T47D (cell line): ENCODE data around the gene CDC25B.

Experiments used
- DNase-seq, 2 experiments: peaks; one replicate each; pipeline versions ENCODE4 v3.0.0 to v3.0.0-alpha.2; 2011 to 2012; ENCODE audit warnings: low read depth in 1 of 2, low spot score in 1 of 2
- JUND ChIP-seq: IDR thresholded peaks from 2 replicates; pipeline ENCODE4 v1.6.1; 2012; ENCODE audit warnings: low read depth
- in situ Hi-C: cut with HindIII; loops from 2 replicates; pipeline ENCODE4 v1.10.0; 2016; ENCODE audit warnings: low sequenced_read_pairs, low pct_unique_long_range_greater_than_20kb

The CDC25B gene

DNA sequence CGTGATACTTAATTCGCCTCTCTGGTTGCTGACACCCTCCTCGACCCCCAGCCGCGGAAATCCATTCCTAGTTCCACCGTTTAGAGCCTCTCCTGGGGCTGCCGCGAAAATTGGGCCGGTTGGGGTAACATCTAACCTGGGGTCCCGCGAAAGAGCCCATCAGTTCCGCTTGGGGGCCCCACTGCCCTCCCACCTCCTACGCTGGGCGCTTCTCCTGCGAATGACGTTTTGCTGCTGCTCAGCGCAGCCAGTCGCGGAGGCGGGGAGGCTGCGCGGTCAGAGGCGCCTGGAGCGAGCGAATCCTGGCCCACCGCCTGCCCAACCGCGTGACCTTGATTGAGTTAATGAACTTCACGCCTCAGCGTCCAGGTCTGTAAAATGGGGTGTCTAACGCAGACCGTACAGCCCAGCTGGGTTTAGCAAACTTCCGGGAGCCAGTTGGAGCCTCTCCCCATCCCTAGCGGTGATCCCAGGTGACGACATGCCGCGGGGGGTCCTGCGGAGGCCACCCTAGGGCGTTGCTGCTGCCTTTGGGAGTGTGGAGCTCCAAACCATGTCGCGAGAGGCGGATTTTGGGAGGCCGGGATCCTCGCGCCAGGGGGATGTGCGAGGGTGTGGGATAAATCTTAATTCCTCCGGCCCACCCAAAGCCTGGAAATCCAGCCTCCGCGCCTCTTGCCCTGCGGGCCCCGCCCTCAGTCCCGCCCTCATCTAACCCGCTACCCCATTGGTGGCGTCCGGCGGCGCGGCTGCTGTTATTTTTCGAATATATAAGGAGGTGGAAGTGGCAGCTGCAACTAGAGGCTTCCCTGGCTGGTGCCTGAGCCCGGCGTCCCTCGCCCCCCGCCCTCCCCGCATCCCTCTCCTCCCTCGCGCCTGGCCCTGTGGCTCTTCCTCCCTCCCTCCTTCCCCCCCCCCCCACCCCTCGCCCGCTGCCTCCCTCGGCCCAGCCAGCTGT lies at the start of gene CDC25B:
CDC25B (plus strand) TSS at position 800 of the 958 bp plus-strand sequence. CDS start 222 bp downstream, outside the sequence.
- TF ChIP-seq JUND: no peak
- in situ Hi-C loops: no loop called here
- DNase-seq: peak; percentile 92 to 95

DNA sequence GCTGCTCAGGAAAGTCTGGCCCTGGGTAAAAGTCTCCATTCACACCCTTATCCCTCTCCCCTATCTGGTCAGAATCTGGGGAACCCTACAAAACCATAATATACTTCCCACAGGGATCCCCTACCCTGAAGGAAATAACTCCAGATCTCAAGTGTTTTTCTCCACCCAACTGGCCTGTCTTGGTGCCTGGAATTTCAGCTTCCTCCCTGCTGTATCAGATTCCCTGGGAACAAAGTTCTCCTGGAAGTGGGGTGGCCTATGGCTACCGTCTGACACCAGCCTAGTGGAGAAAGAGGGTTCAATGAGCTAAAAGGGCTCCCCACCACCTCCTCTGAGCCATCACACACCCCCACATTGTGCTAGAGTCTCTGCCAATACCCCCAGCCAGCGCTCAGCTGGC lies 48.6 kb upstream of the CDC25B start:
- in situ Hi-C loops: no loop called here
- DNase-seq: no peak

DNA sequence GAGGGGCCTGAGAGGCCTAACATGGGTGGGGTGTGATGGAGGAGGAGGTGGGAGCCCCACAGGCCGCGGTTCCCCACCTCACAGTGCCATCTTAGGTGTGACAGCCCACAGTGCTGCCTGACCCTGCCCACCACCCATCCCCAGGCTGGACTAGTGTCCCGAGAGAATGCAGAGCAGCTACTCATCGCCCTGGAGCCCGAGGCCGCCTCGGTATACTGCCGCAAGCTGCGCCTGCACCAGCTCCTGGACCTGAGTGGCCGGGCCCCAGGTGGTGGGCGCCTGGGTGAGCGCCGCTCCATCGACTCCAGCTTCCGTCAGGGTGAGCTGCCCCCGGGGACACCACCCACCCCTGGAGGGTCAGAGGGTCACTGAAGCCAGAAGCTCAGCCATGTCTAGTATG lies 48.0 kb upstream of the CDC25B start:
- TF ChIP-seq JUND: no peak
- in situ Hi-C loops: no loop called here
- DNase-seq: no peak

More for the DNA sequence above, 48.6 kb upstream of the CDC25B start:
- TF ChIP-seq JUND: no peak

DNA sequence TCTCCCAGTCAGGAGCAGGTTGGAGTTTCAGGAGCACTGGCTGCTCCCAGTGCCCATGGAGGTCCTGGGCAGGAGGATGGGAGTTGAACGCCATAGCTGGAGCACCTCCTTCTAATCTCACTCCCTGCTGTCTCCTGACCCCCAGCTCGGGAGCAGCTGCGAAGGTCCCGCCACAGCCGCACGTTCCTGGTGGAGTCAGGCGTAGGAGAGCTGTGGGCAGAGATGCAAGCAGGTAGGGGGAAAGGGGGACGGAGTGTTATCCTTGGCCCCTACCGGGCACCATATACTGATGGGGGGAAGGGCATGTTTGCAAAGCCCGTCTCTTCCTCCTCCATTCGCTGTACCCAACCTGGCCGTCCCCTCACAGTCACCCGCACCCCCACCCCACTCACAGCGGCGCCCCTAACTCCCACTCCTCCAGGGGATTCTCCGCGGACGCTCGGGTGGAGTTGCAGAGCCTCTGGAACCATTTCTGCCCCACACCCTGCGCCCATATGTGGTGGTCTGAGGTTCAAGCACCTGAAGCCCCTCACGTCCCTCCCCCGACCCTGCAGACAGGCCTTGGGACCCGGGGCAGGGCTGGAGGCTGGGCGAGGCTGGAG lies 46.9 kb upstream of the CDC25B start:
- no peak for TF ChIP-seq JUND
- no peak for DNase-seq
- in situ Hi-C loops: no loop called here

DNA sequence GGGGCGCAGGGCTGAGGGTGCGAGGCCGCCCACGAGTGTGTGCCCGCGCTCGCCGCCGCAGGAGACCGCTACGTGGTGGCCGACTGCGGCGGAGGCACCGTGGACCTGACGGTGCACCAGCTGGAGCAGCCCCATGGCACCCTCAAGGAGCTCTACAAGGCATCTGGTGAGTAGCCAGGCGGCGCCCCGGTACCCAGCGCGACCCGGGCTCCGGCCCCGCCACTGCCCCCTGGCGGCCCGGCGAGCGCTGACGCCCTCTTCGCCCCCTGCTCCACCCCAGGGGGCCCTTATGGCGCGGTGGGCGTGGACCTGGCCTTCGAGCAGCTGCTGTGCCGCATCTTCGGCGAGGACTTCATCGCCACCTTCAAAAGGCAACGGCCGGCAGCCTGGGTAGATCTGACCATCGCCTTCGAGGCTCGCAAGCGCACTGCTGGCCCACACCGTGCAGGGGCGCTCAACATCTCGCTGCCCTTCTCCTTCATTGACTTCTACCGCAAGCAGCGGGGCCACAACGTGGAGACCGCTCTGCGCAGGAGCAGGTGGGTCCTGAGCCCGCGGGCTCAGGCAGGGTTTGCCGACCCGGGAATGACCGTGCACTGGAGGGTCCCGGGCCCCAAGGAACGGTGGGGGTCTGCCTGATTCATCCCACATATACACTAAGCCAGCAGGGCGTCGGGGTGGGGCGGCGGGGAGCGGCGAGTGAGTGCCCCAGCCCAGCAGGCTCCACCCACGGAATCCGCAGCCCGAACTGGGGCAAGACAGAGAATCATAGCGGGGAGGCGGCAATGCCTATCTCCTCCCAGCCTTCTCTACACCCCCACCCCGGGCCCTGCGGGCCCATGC lies 46.2 kb upstream of the CDC25B start:
- no peak for TF ChIP-seq JUND
- in situ Hi-C loops: no loop called here
- no peak for DNase-seq

DNA sequence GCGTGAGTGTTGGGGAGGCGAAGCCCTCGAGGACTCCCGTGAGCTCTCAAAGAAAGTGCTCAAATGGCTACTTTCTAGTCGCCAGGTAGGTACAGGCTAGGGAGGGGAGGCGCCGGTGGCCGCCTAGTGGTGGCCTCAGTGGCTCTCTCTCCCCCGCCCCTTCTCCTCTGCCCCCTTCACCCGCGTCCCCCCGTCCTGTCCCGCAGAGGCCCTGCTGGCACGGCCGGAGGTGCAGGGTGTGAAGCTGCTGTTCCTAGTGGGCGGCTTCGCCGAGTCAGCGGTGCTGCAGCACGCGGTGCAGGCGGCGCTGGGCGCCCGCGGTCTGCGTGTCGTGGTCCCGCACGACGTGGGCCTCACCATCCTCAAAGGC lies 44.8 kb upstream of the CDC25B start:
- DNase-seq: no peak
- no peak for TF ChIP-seq JUND
- in situ Hi-C loops: no loop called here

DNA sequence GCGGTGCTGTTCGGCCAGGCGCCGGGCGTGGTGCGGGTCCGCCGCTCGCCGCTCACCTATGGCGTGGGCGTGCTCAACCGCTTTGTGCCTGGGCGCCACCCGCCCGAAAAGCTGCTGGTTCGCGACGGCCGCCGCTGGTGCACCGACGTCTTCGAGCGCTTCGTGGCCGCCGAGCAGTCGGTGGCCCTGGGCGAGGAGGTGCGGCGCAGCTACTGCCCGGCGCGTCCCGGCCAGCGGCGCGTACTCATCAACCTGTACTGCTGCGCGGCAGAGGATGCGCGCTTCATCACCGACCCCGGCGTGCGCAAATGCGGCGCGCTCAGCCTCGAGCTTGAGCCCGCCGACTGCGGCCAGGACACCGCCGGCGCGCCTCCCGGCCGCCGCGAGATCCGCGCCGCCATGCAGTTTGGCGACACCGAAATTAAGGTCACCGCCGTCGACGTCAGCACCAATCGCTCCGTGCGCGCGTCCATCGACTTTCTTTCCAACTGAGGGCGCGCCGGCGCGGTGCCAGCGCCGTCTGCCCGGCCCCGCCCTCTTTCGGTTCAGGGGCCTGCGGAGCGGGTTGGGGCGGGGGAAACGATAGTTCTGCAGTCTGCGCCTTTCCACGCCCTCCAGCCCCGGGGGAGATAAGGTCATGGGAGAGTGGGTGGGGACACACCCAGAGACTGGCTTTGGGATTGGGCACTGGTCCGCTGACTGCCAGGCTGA lies 44.3 kb upstream of the CDC25B start:
- no peak for TF ChIP-seq JUND
- no peak for DNase-seq
- in situ Hi-C loops: no loop called here

DNA sequence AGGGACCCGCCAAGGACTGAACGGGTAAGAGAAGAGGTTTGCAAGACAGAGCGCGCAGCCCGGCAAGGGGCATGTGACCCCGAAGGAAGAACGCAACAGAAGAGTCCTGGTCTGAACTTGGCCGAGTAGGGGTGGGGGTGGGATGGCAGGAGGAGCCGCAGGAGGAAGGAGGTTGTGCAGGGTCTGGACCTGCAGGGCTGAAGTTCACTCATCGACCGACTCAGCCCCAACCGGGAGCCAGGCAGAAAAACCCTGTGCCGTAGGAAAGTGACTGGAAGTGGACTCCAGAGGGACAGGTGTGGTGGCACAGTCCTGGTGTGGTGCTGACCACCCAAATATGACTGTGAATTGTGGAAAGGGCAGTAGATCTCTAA lies 43.7 kb upstream of the CDC25B start:
- in situ Hi-C loops: no loop called here
- no peak for DNase-seq

DNA sequence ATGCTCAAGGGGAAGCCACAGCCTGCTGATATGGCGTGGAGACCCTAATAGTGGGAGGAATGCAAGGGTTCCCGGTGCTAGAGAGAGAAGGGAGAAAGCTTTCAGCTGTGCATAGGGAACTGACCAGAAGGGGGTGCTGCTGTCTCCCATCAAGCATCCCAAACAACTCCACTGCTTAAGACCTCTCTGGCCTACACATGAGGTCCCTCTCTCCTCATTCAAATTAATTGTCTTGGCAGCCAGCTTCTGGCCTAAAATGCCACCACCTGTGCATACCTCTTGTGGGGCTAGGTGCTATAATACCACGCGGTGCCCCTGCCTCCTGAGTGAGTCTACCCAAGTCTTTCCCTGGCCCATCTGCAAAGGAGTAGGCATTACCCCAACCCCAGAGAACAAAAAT lies 43.0 kb upstream of the CDC25B start:
- peak; percentile 78 to 88 for DNase-seq
- in situ Hi-C loops: no loop called here
- TF ChIP-seq JUND: no peak

More for the DNA sequence above, 43.7 kb upstream of the CDC25B start:
- TF ChIP-seq JUND: no peak

DNA sequence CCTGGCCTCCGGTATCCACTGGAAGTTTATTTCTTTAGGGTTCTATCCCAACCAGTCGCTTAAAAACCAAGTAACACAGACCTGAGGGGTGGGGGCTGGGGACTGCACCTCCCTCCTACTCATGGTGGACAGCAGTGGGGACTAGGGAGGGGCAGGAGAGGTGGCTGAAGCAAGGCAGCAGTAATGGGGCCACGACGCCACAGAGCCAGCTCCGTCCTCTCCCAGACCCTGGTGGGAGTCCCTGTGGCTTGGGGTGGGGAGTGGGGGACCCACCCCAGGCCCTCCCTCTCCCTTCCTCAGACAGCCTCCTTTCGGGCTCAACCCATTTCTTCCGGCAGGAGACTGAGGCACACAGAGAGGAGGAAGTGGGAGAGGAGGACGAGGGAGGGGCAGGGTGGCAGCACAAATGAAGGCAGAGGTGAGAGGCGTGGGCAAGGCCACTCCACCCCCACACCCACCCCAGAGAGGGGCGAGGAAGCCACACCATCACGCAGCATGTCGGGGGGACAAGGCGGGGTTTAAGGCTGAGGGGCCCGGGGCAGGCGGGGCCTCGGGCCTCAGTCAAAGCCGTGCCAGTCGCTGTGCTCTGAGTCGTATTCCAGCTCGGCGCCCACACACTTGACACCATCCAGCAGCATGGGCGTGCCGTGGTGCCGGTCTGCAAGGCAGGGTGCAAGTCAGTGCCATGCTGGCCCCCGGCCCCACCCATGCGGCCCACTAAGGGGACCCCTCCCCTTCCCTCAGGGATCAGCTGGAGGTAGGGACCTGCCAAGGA lies 42.4 kb upstream of the CDC25B start:
- TF ChIP-seq JUND: no peak
- DNase-seq: no peak
- in situ Hi-C loops: no loop called here

DNA sequence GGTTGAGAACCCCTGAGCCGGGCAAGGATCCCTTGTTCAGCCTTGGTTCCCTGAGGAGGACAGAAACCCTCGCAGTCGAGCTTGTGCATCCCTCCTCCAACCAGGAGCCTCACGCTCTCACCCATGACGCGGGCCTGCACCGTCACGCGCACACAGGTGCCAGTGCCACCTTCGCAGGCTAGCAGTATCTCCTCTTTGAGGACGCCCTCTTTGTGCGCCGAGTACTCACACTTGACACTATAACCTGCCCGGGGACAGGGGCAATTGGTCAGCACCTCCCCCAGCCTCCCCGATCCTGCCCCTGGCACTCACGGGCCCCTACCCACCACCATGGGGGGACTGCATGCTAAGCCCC lies 41.9 kb upstream of the CDC25B start:
- in situ Hi-C loops: no loop called here

DNA sequence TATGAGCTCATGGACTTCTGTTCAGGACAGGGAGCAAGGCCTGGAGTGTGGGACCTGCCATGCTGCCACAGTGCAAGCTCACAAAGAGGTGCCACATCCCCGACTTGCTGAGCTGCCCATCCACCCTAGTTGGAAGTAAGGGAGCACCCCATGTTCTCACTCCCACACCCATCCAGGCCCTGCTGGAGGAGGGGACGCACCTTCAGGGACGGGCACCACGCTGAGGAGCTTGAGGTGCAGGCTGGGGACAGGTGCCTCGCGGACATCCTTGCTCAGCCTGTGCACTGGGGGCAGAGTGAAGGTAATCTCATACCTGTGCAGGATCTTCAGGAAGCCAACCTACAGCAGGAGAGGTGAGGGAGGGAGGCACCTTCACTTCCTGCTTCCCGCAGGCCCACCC lies 40.8 kb upstream of the CDC25B start:
- in situ Hi-C loops: no loop called here
- DNase-seq: no peak
- TF ChIP-seq JUND: no peak

More for the DNA sequence above, 41.9 kb upstream of the CDC25B start:
- no peak for TF ChIP-seq JUND
- DNase-seq: no peak
